DLD1 (cell line): ENCODE measurements around the gene CDK11B.

Experiments used
- in situ Hi-C: cut with HindIII; loops from 2 replicates; pipeline ENCODE4 v1.10.0; 2017; ENCODE audit warnings: low sequenced_read_pairs

The CDK11B gene

GRCh38 chr1:1617516-1617915 is 41.3 kb downstream of the CDK11B start:
- in situ Hi-C loops, result no loop called here

GRCh38 chr1:1616838-1617237 is 42.0 kb downstream of the CDK11B start:
- in situ Hi-C loops, result no loop called here

- in situ Hi-C loops, result no loop called here
These were observed 42.6 kb downstream of the CDK11B start for GRCh38 chr1:1616045-1616790.

- in situ Hi-C loops, result no loop called here
These were observed 43.4 kb downstream of the CDK11B start, which contains the start of gene MIB2 for GRCh38 chr1:1615256-1616044. Gene MIB2 (plus strand): TSS chr1:1615500. CDS start chr1:1623453, 7,953 bp downstream.

GRCh38 chr1:1614954-1615255 is 43.9 kb downstream of the CDK11B start:
- in situ Hi-C loops, result no loop called here

- in situ Hi-C loops, result no loop called here
These were observed 44.4 kb downstream of the CDK11B start for GRCh38 chr1:1614204-1614953.

GRCh38 chr1:1613509-1614082 is 45.2 kb downstream of the CDK11B start:
- in situ Hi-C loops, result no loop called here

GRCh38 chr1:1612104-1612400 is 46.8 kb downstream of the CDK11B start:
- in situ Hi-C loops, result no loop called here

GRCh38 chr1:1610796-1611195 is 48.0 kb downstream of the CDK11B start:
- in situ Hi-C loops, result no loop called here

- in situ Hi-C loops, result no loop called here
These were observed 48.9 kb downstream of the CDK11B start for GRCh38 chr1:1609822-1610485.

- in situ Hi-C loops, result no loop called here
These were observed 52.6 kb downstream of the CDK11B start for GRCh38 chr1:1606232-1606631.

GRCh38 chr1:1605724-1606123 is 53.1 kb downstream of the CDK11B start:
- in situ Hi-C loops, result no loop called here

GRCh38 chr1:1605034-1605591 is 53.7 kb downstream of the CDK11B start:
- in situ Hi-C loops, result no loop called here

GRCh38 chr1:1604374-1605033 is 54.3 kb downstream of the CDK11B start:
- in situ Hi-C loops, result no loop called here

GRCh38 chr1:1603671-1604373 is 55.0 kb downstream of the CDK11B start:
- in situ Hi-C loops, result no loop called here

GRCh38 chr1:1602968-1603506 is 55.8 kb downstream of the CDK11B start:
- in situ Hi-C loops, result no loop called here

GRCh38 chr1:1602304-1602967 is 56.4 kb downstream of the CDK11B start:
- in situ Hi-C loops, result no loop called here

GRCh38 chr1:1601564-1602303 is 57.1 kb downstream of the CDK11B start:
- in situ Hi-C loops, result no loop called here
